ENCODE measurements around the gene CERS2. TPM values are rescaled to one million over a fixed set of nuclear protein-coding genes. Genes with fewer than 3 reads are reported as not detected.

The CERS2 gene
- total RNA-seq, 1 donor from 2014 or later = 156 TPM

DNA sequence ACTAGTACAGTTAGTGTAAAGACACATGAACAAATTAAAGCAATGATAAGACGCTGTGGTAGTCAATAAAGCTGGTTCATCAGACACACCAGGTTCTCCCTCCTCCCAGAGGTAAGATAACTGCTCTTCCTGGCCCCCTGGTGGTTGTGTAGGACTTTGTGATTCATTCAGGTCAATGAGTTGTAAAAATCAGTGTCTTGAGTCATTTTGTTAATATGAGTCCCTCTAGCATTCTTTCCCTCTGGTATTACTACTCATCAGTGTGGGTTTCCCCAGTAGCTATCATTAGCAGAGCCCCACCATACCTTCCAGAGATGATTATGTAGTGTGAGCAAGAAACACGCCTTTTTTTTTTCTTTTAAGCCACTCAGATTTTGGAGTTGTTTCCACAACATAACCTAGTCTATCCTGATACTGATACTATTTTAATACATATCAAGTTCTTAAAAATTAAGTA, 52.1 kb downstream of the CERS2 start:
- H3K9me3 Mint-ChIP-seq = no peaks in the 10 kb centered on the region
- TF ChIP-seq, protein P1, sequence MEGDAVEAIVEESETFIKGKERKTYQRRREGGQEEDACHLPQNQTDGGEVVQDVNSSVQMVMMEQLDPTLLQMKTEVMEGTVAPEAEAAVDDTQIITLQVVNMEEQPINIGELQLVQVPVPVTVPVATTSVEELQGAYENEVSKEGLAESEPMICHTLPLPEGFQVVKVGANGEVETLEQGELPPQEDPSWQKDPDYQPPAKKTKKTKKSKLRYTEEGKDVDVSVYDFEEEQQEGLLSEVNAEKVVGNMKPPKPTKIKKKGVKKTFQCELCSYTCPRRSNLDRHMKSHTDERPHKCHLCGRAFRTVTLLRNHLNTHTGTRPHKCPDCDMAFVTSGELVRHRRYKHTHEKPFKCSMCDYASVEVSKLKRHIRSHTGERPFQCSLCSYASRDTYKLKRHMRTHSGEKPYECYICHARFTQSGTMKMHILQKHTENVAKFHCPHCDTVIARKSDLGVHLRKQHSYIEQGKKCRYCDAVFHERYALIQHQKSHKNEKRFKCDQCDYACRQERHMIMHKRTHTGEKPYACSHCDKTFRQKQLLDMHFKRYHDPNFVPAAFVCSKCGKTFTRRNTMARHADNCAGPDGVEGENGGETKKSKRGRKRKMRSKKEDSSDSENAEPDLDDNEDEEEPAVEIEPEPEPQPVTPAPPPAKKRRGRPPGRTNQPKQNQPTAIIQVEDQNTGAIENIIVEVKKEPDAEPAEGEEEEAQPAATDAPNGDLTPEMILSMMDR (conservative IDR thresholded peaks at IDR 0.05) = peak; percentile 89
- peak overlapping the region; percentile 6 for H3K4me3 Mint-ChIP-seq

DNA sequence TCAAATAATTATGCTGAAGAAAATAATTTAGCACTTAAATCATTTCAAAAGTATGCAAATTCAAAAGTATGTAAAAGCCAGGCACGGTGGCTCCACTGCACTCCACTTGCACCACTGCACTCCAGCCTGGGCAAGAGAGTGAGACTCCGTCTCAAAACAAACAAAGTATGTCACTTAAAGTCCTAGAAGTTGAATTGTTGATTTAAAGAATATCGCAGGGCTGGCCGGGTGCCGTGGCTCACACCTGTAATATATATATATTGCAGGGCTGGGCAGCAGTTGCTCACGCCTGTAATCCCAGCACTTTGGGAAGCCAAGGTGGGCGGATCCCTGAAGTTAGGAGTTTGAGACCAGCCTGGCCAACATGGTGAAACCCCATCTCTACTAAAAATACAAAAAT, 57.2 kb downstream of the CERS2 start:
- no peak for DNase-seq (ENCODE audit: low read depth, low spot score)
- no peaks in the 10 kb centered on the region for H3K9me3 Mint-ChIP-seq
- no peak overlapping the region for H3K4me3 Mint-ChIP-seq
- H3K36me3 Mint-ChIP-seq (ENCODE audit: low read depth) = no peaks in the 10 kb centered on the region
- H3K27me3 Mint-ChIP-seq (ENCODE audit: low read depth) = no peaks in the 10 kb centered on the region
- TF ChIP-seq, protein P1 (conservative IDR thresholded peaks at IDR 0.05) = no peak
- no peak overlapping the region for H3K27ac Mint-ChIP-seq (ENCODE audit: unreplicated experiment)
- H3K4me1 Mint-ChIP-seq = no peaks in the 10 kb centered on the region

More for the DNA sequence above, 52.1 kb downstream of the CERS2 start:
- Mint-ChIP-seq H3K27me3 (ENCODE audit: low read depth) (no peaks in the 10 kb centered on the region), H3K4me1 (peaks cover 19% of the 10 kb centered on the region), H3K27ac (ENCODE audit: unreplicated experiment) (no peak overlapping the region), H3K36me3 (ENCODE audit: low read depth) (peaks cover 7% of the 10 kb centered on the region)
- DNase-seq (ENCODE audit: low read depth, low spot score) = peak; percentile 64

Other genes with a start within 250 kb of the CERS2 start
- gene CTSS, start 209.1 kb downstream of the CERS2 start, total RNA-seq = 0.16 and 0.41 TPM in 2 replicates
- gene CTSK, start 166.6 kb downstream of the CERS2 start, total RNA-seq = 4.6 and 5.8 TPM in 2 replicates
- gene ARNT, start 98.2 kb downstream of the CERS2 start, total RNA-seq = 28.2 and 29.0 TPM in 2 replicates
- gene CTXND2, start 87.7 kb downstream of the CERS2 start, total RNA-seq = not detected in 2 replicates
- 77.9 and 81.6 TPM in 2 replicates for gene SETDB1, start 48.5 kb downstream of the CERS2 start, total RNA-seq
- not detected in 2 replicates for gene ANXA9, start 7.5 kb upstream of the CERS2 start, total RNA-seq
- 19.2 and 19.6 TPM in 2 replicates for gene MINDY1, start 32.1 kb upstream of the CERS2 start, total RNA-seq
- 16.6 and 22.5 TPM in 2 replicates for gene PRUNE1, start 33.6 kb upstream of the CERS2 start, total RNA-seq
- 0.79 and 1.1 TPM in 2 replicates for gene BNIPL, start 61.8 kb upstream of the CERS2 start, total RNA-seq
- gene C1orf56, start 72.9 kb upstream of the CERS2 start, total RNA-seq = 6.3 and 8.0 TPM in 2 replicates
- gene CDC42SE1, start 84.8 kb upstream of the CERS2 start, total RNA-seq = 111 and 115 TPM in 2 replicates
- gene MLLT11, start 85.6 kb upstream of the CERS2 start, total RNA-seq = 63.9 and 66.1 TPM in 2 replicates
- gene GABPB2, start 95.9 kb upstream of the CERS2 start, total RNA-seq = 6.1 and 7.8 TPM in 2 replicates
- gene SEMA6C, start 171.8 kb upstream of the CERS2 start, total RNA-seq = 30.7 and 33.7 TPM in 2 replicates
- not detected in 2 replicates for gene TNFAIP8L2, start 181.8 kb upstream of the CERS2 start, total RNA-seq
- 11.2 and 11.9 TPM in 2 replicates for gene LYSMD1, start 191.1 kb upstream of the CERS2 start, total RNA-seq
- gene SCNM1, start 191.3 kb upstream of the CERS2 start, total RNA-seq = 48.7 and 57.1 TPM in 2 replicates
- gene TMOD4, start 201.1 kb upstream of the CERS2 start, total RNA-seq = 1.6 and 2.7 TPM in 2 replicates
- gene VPS72, start 215.4 kb upstream of the CERS2 start, total RNA-seq = 134 and 135 TPM in 2 replicates
- gene PIP5K1A, start 223.7 kb upstream of the CERS2 start, total RNA-seq = 88.7 and 96.2 TPM in 2 replicates

Data from neural crest cell (in vitro differentiated cells).